K562 (cell line): ENCODE data around the gene SYNPR.

Experiments used
- MAFG ChIP-seq: fragments of 450-650 bp; conservative IDR thresholded peaks from 2 replicates; pipeline ENCODE4 v1.6.1; 2016; ENCODE audit warnings: missing genetic modification characterization, missing compliant biosample characterization
- MCM3 ChIP-seq: fragments of 450-650 bp; IDR thresholded peaks from 2 replicates; pipeline ENCODE4 v1.6.1; 2016
- POLR3A ChIP-seq: IDR thresholded peaks from 2 replicates; pipeline ENCODE4 v1.6.1; 2011; ENCODE audit warnings: borderline replicate concordance, mild to moderate bottlenecking, moderate library complexity; ENCODE audit not compliant: insufficient read length, insufficient read depth; ENCODE audit errors: extremely low read depth
- TAF1 ChIP-seq: IDR thresholded peaks from 2 replicates; pipeline ENCODE4 v1.6.1; 2011; ENCODE audit warnings: mild to moderate bottlenecking, low read length, moderate library complexity; ENCODE audit not compliant: insufficient read depth, control insufficient read depth, severe bottlenecking; ENCODE audit errors: extremely low read depth
- TF ChIP-seq, protein P1 (sequence below), 3 experiments: IDR thresholded peaks in 2 of 3; conservative IDR thresholded peaks in 1 of 3; 2 replicates each; pipeline ENCODE4 v1.5.1; 2011 to 2012; ENCODE audit warnings: low read length in 3 of 3, mild to moderate bottlenecking in 3 of 3, control low read depth in 2 of 3, improper control_type of control experiment in 1 of 3, inconsistent platforms in 1 of 3, low read depth in 1 of 3, mixed read lengths in 1 of 3, moderate library complexity in 1 of 3; ENCODE audit not compliant: insufficient read depth in 2 of 3
- TF ChIP-seq, protein P2 (sequence below): fragments of 250-450 bp; sonication (Bioruptor Pico); IDR thresholded peaks from 2 replicates; pipeline ENCODE4 v1.8.0; 2021; ENCODE audit warnings: moderate library complexity, mild to moderate bottlenecking, inconsistent platforms
- TF ChIP-seq, protein P3 (sequence below): fragments of 250-450 bp; sonication (Bioruptor Pico); IDR thresholded peaks from 2 replicates; pipeline ENCODE4 v1.8.0; 2022; ENCODE audit warnings: moderate library complexity, mild to moderate bottlenecking, inconsistent platforms

- TF ChIP-seq, protein P1, sequence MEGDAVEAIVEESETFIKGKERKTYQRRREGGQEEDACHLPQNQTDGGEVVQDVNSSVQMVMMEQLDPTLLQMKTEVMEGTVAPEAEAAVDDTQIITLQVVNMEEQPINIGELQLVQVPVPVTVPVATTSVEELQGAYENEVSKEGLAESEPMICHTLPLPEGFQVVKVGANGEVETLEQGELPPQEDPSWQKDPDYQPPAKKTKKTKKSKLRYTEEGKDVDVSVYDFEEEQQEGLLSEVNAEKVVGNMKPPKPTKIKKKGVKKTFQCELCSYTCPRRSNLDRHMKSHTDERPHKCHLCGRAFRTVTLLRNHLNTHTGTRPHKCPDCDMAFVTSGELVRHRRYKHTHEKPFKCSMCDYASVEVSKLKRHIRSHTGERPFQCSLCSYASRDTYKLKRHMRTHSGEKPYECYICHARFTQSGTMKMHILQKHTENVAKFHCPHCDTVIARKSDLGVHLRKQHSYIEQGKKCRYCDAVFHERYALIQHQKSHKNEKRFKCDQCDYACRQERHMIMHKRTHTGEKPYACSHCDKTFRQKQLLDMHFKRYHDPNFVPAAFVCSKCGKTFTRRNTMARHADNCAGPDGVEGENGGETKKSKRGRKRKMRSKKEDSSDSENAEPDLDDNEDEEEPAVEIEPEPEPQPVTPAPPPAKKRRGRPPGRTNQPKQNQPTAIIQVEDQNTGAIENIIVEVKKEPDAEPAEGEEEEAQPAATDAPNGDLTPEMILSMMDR (IDR thresholded peaks at IDR 0.05 in 2 of 3, conservative IDR thresholded peaks at IDR 0.05 in 1 of 3; ENCODE audit: insufficient read depth in 2 of 3, low read depth in 1 of 3, low read length in 3 of 3), result no peak
- TF ChIP-seq, protein P2, sequence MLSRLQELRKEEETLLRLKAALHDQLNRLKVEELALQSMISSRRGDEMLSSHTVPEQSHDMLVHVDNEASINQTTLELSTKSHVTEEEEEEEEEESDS (CRISPR knock-in tag), result no peak
- TF ChIP-seq MAFG (no peak), MCM3 (no peak), TAF1 (no peak), POLR3A (no peak)
- TF ChIP-seq, protein P3, sequence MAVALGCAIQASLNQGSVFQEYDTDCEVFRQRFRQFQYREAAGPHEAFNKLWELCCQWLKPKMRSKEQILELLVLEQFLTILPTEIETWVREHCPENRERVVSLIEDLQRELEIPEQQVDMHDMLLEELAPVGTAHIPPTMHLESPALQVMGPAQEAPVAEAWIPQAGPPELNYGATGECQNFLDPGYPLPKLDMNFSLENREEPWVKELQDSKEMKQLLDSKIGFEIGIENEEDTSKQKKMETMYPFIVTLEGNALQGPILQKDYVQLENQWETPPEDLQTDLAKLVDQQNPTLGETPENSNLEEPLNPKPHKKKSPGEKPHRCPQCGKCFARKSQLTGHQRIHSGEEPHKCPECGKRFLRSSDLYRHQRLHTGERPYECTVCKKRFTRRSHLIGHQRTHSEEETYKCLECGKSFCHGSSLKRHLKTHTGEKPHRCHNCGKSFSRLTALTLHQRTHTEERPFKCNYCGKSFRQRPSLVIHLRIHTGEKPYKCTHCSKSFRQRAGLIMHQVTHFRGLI, result no peak
These were observed 285.5 kb downstream of the SYNPR start for GRCh38 chr3:63563572-63563971.
